Fibroblast of lung (primary cell): ENCODE data around the gene NAT10. TPM values are rescaled to one million over a fixed set of nuclear protein-coding genes. Genes with fewer than 3 reads are reported as not detected.

ENCODE experiments used
- DNase-seq, 2 donors: peaks; one replicate each; pipeline versions ENCODE4 v3.0.0 to v3.0.0-alpha.2; 2010; ENCODE audit warnings: low read depth in 2 of 2
- H2AFZ ChIP-seq: 2 replicates; pipeline ENCODE4 v1.5.1; 2012; ENCODE audit warnings: low read length, control low read depth, inconsistent platforms
- H3K27ac ChIP-seq: 2 replicates; pipeline ENCODE4 v1.5.1; 2011; ENCODE audit warnings: low read length, control low read depth; ENCODE audit not compliant: insufficient read depth
- H3K27me3 ChIP-seq: 2 replicates; pipeline ENCODE4 v1.5.1; 2011; ENCODE audit warnings: mild to moderate bottlenecking, low read length; ENCODE audit not compliant: control insufficient read depth, insufficient read depth
- H3K36me3 ChIP-seq: 2 replicates; pipeline ENCODE4 v1.5.1; 2011; ENCODE audit warnings: low read length; ENCODE audit not compliant: control insufficient read depth, insufficient read depth
- H3K4me1 ChIP-seq: 2 replicates; pipeline ENCODE4 v1.5.1; 2011; ENCODE audit warnings: low read length; ENCODE audit not compliant: control insufficient read depth, insufficient read depth; ENCODE audit errors: extremely low read depth
- H3K4me2 ChIP-seq: 2 replicates; pipeline ENCODE4 v1.5.1; 2011; ENCODE audit warnings: low read length, control low read depth; ENCODE audit not compliant: insufficient read depth; ENCODE audit errors: extremely low read depth
- H3K4me3 ChIP-seq, 4 experiments: fragments of 200-600 bp in 1 of 4; sonication (generic) in 1 of 4; replicated peaks in 1 of 4; 2 replicates each; pipeline ENCODE4 v1.5.1; 2011 to 2016; ENCODE audit warnings: low read length in 4 of 4, low read depth in 3 of 4, mild to moderate bottlenecking in 3 of 4, control low read depth in 2 of 4, inconsistent platforms in 1 of 4, mixed read lengths in 1 of 4; ENCODE audit not compliant: insufficient read depth in 1 of 4; ENCODE audit errors: control extremely low read depth in 1 of 4
- H3K79me2 ChIP-seq: 2 replicates; pipeline ENCODE4 v1.5.1; 2012; ENCODE audit warnings: mild to moderate bottlenecking, low read length, inconsistent platforms; ENCODE audit not compliant: control insufficient read depth, insufficient read depth
- H3K9ac ChIP-seq: 2 replicates; pipeline ENCODE4 v1.5.1; 2011; ENCODE audit warnings: mild to moderate bottlenecking, low read length, control low read depth; ENCODE audit not compliant: insufficient read depth
- H3K9me3 ChIP-seq: 2 replicates; pipeline ENCODE4 v1.5.1; 2012; ENCODE audit warnings: low read depth, low read length; ENCODE audit not compliant: control insufficient read depth, insufficient read depth
- H4K20me1 ChIP-seq: 2 replicates; pipeline ENCODE4 v1.5.1; 2011; ENCODE audit warnings: low read length; ENCODE audit not compliant: control insufficient read depth, insufficient read depth; ENCODE audit errors: extremely low read depth
- EZH2 ChIP-seq: IDR thresholded peaks from 2 replicates; pipeline ENCODE4 v1.5.1; 2012; ENCODE audit warnings: low read length, control low read depth, mild to moderate bottlenecking; ENCODE audit errors: missing control alignments
- polyA plus RNA-seq, 2 donors: library from polyadenylated mRNA; depleted of rRNA in 1 of 2; stranded (reverse) in 1 of 2; unstranded in 1 of 2; fragments of >200 nt; gene quantifications; 2 replicates each; pipeline ENCODE4 v1.2.1, GENCODE V29; 2011 to 2012; ENCODE audit warnings: missing spikeins in 1 of 2
- total RNA-seq: library from RNA; depleted of rRNA; stranded (reverse); fragments of >200 nt; gene quantifications from 2 replicates; pipeline ENCODE4 v1.2.1, GENCODE V29; 2014
- TF ChIP-seq, protein P1 (sequence below), 2 donors: IDR thresholded peaks in 1 of 2; conservative IDR thresholded peaks in 1 of 2; 1 replicate in 1 of 2; 2 replicates in 1 of 2; pipeline ENCODE4 v1.5.1; 2011 to 2012; ENCODE audit warnings: low read length in 2 of 2, control low read depth in 1 of 2, inconsistent platforms in 1 of 2, low read depth in 1 of 2, mild to moderate bottlenecking in 1 of 2

NAT10 gene
- total and polyA plus RNA-seq, 2 donors (not counting 1 experiment from before 2014, with no cell fraction given), result 14.4 to 21.5 TPM

DNA sequence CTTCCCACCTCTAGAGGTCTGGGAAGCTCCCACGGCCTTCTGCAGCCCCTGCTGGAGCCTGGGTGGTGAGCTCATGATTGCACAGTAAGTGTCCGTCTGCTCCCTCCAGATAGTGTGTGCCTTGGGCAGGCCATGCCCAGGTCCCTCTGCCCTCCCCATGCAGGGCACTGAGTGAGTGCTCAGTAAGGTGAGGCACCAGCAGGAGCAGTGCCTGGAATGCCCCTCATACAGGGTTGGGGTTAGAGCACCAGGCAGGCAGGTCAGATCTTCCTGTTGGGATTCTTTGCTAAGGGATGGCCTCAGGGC lies 50.3 kb downstream of the NAT10 start:
- Histone ChIP-seq H3K27ac (no peak overlapping the region), H3K4me2 (no peak overlapping the region), H3K9ac (no peak overlapping the region), H3K4me1 (peaks cover 1% of the 10 kb centered on the region), H4K20me1 (no peaks in the 10 kb centered on the region), H2AFZ (no peak overlapping the region), H3K36me3 (peaks cover 6% of the 10 kb centered on the region), H3K79me2 (no peaks in the 10 kb centered on the region), H3K9me3 (no peaks in the 10 kb centered on the region), H3K27me3 (no peaks in the 10 kb centered on the region), H3K4me3 (no peak overlapping the region)
- no peak for DNase-seq
- TF ChIP-seq EZH2, result no peak
- TF ChIP-seq, protein P1, sequence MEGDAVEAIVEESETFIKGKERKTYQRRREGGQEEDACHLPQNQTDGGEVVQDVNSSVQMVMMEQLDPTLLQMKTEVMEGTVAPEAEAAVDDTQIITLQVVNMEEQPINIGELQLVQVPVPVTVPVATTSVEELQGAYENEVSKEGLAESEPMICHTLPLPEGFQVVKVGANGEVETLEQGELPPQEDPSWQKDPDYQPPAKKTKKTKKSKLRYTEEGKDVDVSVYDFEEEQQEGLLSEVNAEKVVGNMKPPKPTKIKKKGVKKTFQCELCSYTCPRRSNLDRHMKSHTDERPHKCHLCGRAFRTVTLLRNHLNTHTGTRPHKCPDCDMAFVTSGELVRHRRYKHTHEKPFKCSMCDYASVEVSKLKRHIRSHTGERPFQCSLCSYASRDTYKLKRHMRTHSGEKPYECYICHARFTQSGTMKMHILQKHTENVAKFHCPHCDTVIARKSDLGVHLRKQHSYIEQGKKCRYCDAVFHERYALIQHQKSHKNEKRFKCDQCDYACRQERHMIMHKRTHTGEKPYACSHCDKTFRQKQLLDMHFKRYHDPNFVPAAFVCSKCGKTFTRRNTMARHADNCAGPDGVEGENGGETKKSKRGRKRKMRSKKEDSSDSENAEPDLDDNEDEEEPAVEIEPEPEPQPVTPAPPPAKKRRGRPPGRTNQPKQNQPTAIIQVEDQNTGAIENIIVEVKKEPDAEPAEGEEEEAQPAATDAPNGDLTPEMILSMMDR (conservative IDR thresholded peaks at IDR 0.05 in 1 of 2, IDR thresholded peaks at IDR 0.05 in 1 of 2; ENCODE audit: low read depth in 1 of 2, low read length in 2 of 2), result no peak

DNA sequence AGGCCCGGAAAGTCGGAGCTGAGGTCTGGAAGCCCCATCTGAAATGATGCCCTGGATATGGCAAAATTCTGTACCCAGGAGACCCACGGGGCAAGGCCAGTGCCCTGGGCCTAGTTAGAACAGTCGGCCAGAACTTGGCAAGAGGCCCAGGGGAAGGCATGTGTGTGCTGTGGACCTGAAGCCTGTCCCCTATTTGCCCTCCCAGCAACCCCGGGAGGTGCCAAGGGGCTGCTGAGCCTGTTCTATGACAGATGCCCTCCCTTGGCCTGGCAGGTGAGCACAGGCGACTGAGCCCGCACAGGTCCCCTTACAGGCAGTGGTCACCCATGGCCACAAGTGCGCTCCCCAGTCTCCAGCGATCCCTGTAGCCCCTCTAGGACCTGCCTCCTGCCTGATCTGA lies 51.7 kb downstream of the NAT10 start:
- no peak overlapping the region for H2AFZ ChIP-seq
- no peaks in the 10 kb centered on the region for H3K9me3 ChIP-seq
- H3K4me3 ChIP-seq, result no peak overlapping the region
- no peaks in the 10 kb centered on the region for H3K79me2 ChIP-seq
- no peak overlapping the region for H3K9ac ChIP-seq
- no peaks in the 10 kb centered on the region for H3K27me3 ChIP-seq
- no peak overlapping the region for H3K4me2 ChIP-seq
- no peaks in the 10 kb centered on the region for H4K20me1 ChIP-seq
- DNase-seq, result no peak
- no peaks in the 10 kb centered on the region for H3K4me1 ChIP-seq
- peaks cover 8% of the 10 kb centered on the region for H3K36me3 ChIP-seq
- no peak overlapping the region for H3K27ac ChIP-seq
- TF ChIP-seq, protein P1 (conservative IDR thresholded peaks at IDR 0.05 in 1 of 2, IDR thresholded peaks at IDR 0.05 in 1 of 2; ENCODE audit: low read depth in 1 of 2, low read length in 2 of 2), result no peak
- no peak for TF ChIP-seq EZH2

DNA sequence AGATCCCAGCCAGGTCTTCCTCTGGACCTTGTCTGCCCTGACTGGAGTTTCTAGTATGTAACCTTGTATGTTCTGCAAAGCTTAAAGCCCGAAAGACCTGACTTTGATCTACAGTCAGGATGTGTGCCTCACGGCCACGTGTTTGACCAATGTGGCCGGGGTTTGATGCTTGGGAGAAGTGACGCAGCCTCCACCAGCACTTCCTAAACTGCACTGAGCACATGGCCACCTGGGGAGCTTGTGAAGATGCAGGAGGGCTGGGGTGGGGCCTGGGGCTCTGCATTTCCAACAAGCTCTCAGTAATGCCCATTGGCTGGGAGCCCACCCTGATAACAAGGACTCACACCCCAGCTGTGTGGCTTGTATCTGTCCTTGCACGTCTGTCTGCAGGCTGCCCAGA lies 53.2 kb downstream of the NAT10 start:
- no peak overlapping the region for H2AFZ ChIP-seq
- no peak for DNase-seq
- H3K9me3 ChIP-seq, result no peaks in the 10 kb centered on the region
- H3K27ac ChIP-seq, result no peak overlapping the region
- no peaks in the 10 kb centered on the region for H3K4me1 ChIP-seq
- no peaks in the 10 kb centered on the region for H3K79me2 ChIP-seq
- H3K36me3 ChIP-seq, result peaks cover 8% of the 10 kb centered on the region
- no peak overlapping the region for H3K4me3 ChIP-seq
- H3K27me3 ChIP-seq, result no peaks in the 10 kb centered on the region
- no peaks in the 10 kb centered on the region for H4K20me1 ChIP-seq
- H3K9ac ChIP-seq, result no peak overlapping the region
- no peak overlapping the region for H3K4me2 ChIP-seq
- no peak for TF ChIP-seq EZH2
- TF ChIP-seq, protein P1 (conservative IDR thresholded peaks at IDR 0.05 in 1 of 2, IDR thresholded peaks at IDR 0.05 in 1 of 2; ENCODE audit: low read depth in 1 of 2, low read length in 2 of 2), result no peak
